Liver (tissue), 9 donors: Measurements from ENCODE around the gene SLC26A1. TPM values are rescaled to one million over a fixed set of nuclear protein-coding genes. Genes with fewer than 3 reads are reported as not detected.

Experiments
- DNase-seq: peaks from one replicate; pipeline ENCODE4 v3.0.0-alpha.2; 2017; ENCODE audit warnings: low spot score
- H3K27ac ChIP-seq, 2 donors: one replicate each; pipeline ENCODE4 v1.7.0; 2013; ENCODE audit warnings: inconsistent platforms in 2 of 2, low read length in 2 of 2, control low read depth in 1 of 2, low read depth in 1 of 2, mild to moderate bottlenecking in 1 of 2
- H3K27me3 ChIP-seq, 4 donors: one replicate each; pipeline versions ENCODE4 v1.6.1 to v1.7.0; 2013; ENCODE audit warnings: low read length in 3 of 4, inconsistent platforms in 1 of 4, mild to moderate bottlenecking in 1 of 4, moderate library complexity in 1 of 4; ENCODE audit not compliant: control insufficient read depth in 4 of 4, insufficient read depth in 4 of 4
- H3K36me3 ChIP-seq, 4 donors: one replicate each; pipeline versions ENCODE4 v1.6.1 to v1.7.0; 2013; ENCODE audit warnings: low read length in 3 of 4, mild to moderate bottlenecking in 3 of 4, low read depth in 1 of 4, moderate library complexity in 1 of 4; ENCODE audit not compliant: control insufficient read depth in 4 of 4, insufficient read depth in 3 of 4
- H3K4me1 ChIP-seq, 4 donors: one replicate each; pipeline versions ENCODE4 v1.6.1 to v1.7.0; 2013; ENCODE audit warnings: low read length in 3 of 4, mild to moderate bottlenecking in 3 of 4, moderate library complexity in 1 of 4; ENCODE audit not compliant: control insufficient read depth in 4 of 4, insufficient read depth in 4 of 4
- H3K4me3 ChIP-seq, 3 donors: one replicate each; pipeline versions ENCODE4 v1.6.1 to v1.7.0; 2013; ENCODE audit warnings: low read length in 3 of 3, control low read depth in 1 of 3, low read depth in 1 of 3, mild to moderate bottlenecking in 1 of 3
- H3K9ac ChIP-seq, 2 donors: one replicate each; pipeline ENCODE4 v1.7.0; 2013; ENCODE audit warnings: low read length in 2 of 2, mild to moderate bottlenecking in 2 of 2, moderate library complexity in 2 of 2, control low read depth in 1 of 2, low read depth in 1 of 2
- H3K9me3 ChIP-seq, 4 donors: one replicate each; pipeline versions ENCODE4 v1.6.1 to v1.7.0; 2013; ENCODE audit warnings: low read length in 3 of 4; ENCODE audit not compliant: control insufficient read depth in 4 of 4
- EGR1 ChIP-seq, 2 donors: IDR thresholded peaks; 2 replicates each; pipeline ENCODE4 v1.6.1; 2016 to 2018; ENCODE audit warnings: antibody characterized with exemption in 2 of 2, low read depth in 2 of 2
- FOXA1 ChIP-seq: IDR thresholded peaks from 2 replicates; pipeline ENCODE4 v1.6.1; 2016; ENCODE audit warnings: antibody characterized with exemption
- FOXA2 ChIP-seq: IDR thresholded peaks from 2 replicates; pipeline ENCODE4 v1.6.1; 2016; ENCODE audit warnings: antibody characterized with exemption
- NR2F2 ChIP-seq: IDR thresholded peaks from 2 replicates; pipeline ENCODE4 v1.6.1; 2016; ENCODE audit warnings: antibody characterized with exemption
- RXRA ChIP-seq, 2 donors: IDR thresholded peaks; 2 replicates each; pipeline ENCODE4 v1.6.1; 2017 to 2018; ENCODE audit warnings: antibody characterized with exemption in 2 of 2, mild to moderate bottlenecking in 1 of 2
- WGBS: extraction: QIAGEN DNeasy Blood & Tissue Kit; methylation state at CpG from one replicate; pipeline ENCODE4 v1.1.7; 2013; 5-methylcytosine and 5-hydroxymethylcytosine counted together
- polyA plus RNA-seq, 2 donors: library from polyadenylated mRNA; stranded (reverse) in 1 of 2; unstranded in 1 of 2; fragments of 200-250 nt in 1 of 2; fragments of >200 nt in 1 of 2; fragmentation: Nextera tagmentation in 1 of 2; extraction: Ambion mirVana in 1 of 2; gene quantifications; one replicate each; pipeline versions ENCODE4 v1.2.1 to v1.2.3, GENCODE V29; 2013 to 2015
- total RNA-seq, 2 donors: library from RNA; depleted of rRNA; stranded (reverse); fragments of >200 nt; gene quantifications; one replicate each; pipeline ENCODE4 v1.2.3, GENCODE V29; 2014
- TF ChIP-seq, protein P1 (sequence below): IDR thresholded peaks from 2 replicates; pipeline ENCODE4 v1.6.1; 2016; ENCODE audit warnings: antibody characterized with exemption, mild to moderate bottlenecking
- TF ChIP-seq, protein P2 (sequence below): fragments of 150-350 bp; IDR thresholded peaks from 2 replicates; pipeline ENCODE4 v1.5.1; 2017; ENCODE audit warnings: improper control_type of control experiment, low read depth, low read length; ENCODE audit not compliant: missing input control
- donor health status: healthy.
- donor health status: healthy.
- donor health status: healthy.
- donor health status: healthy.
- donor health status: healthy.

SLC26A1 gene
- total and polyA plus RNA-seq, 4 donors, result 5.1 to 41.0 (median 26.3) TPM

DNA sequence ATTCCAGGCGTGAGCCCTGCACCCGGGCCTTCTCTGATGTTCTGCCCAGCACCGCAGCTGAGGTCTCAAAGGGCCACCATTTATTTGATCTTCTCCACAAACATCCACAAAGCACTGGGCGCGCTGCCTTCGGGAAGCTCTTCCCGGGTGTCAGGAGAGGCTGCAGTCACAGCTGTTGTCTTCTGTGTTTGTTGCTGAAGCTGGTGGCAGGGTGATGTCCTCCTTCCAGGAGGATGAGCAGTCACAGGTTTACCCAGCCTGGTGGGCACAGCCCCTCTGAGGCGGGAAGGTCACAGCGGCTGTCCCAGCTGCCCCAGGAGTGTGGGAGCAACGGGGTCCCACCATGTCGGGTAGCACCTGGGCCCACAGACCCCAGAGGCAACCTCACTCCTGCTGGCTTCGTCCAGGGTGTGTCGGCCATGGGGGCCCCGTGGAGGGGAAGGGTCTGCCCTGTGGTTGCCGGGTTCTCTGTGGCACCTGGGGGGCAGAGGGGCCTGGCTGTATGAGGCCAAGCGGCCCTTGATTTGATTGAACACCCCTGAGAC, 45.8 kb upstream of the SLC26A1 start:
- peaks cover 0 to 2% (median 0%) of the 10 kb centered on the region in 4 donors for H3K4me1 ChIP-seq
- TF ChIP-seq NR2F2 (no peak), FOXA1 (no peak)
- TF ChIP-seq, protein P1, sequence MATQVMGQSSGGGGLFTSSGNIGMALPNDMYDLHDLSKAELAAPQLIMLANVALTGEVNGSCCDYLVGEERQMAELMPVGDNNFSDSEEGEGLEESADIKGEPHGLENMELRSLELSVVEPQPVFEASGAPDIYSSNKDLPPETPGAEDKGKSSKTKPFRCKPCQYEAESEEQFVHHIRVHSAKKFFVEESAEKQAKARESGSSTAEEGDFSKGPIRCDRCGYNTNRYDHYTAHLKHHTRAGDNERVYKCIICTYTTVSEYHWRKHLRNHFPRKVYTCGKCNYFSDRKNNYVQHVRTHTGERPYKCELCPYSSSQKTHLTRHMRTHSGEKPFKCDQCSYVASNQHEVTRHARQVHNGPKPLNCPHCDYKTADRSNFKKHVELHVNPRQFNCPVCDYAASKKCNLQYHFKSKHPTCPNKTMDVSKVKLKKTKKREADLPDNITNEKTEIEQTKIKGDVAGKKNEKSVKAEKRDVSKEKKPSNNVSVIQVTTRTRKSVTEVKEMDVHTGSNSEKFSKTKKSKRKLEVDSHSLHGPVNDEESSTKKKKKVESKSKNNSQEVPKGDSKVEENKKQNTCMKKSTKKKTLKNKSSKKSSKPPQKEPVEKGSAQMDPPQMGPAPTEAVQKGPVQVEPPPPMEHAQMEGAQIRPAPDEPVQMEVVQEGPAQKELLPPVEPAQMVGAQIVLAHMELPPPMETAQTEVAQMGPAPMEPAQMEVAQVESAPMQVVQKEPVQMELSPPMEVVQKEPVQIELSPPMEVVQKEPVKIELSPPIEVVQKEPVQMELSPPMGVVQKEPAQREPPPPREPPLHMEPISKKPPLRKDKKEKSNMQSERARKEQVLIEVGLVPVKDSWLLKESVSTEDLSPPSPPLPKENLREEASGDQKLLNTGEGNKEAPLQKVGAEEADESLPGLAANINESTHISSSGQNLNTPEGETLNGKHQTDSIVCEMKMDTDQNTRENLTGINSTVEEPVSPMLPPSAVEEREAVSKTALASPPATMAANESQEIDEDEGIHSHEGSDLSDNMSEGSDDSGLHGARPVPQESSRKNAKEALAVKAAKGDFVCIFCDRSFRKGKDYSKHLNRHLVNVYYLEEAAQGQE, result no peak
- H3K27me3 ChIP-seq, result no peaks in the 10 kb centered on the region
- no peak overlapping the region for H3K9ac ChIP-seq
- WGBS, result 69% methylated on average over 16 of the region's 16 CpGs
- H3K36me3 ChIP-seq, result no peaks in the 10 kb centered on the region
- H3K9me3 ChIP-seq, result no peaks in the 10 kb centered on the region
- no peak overlapping the region for H3K4me3 ChIP-seq
- H3K27ac ChIP-seq, result no peak overlapping the region
- no peak for DNase-seq

DNA sequence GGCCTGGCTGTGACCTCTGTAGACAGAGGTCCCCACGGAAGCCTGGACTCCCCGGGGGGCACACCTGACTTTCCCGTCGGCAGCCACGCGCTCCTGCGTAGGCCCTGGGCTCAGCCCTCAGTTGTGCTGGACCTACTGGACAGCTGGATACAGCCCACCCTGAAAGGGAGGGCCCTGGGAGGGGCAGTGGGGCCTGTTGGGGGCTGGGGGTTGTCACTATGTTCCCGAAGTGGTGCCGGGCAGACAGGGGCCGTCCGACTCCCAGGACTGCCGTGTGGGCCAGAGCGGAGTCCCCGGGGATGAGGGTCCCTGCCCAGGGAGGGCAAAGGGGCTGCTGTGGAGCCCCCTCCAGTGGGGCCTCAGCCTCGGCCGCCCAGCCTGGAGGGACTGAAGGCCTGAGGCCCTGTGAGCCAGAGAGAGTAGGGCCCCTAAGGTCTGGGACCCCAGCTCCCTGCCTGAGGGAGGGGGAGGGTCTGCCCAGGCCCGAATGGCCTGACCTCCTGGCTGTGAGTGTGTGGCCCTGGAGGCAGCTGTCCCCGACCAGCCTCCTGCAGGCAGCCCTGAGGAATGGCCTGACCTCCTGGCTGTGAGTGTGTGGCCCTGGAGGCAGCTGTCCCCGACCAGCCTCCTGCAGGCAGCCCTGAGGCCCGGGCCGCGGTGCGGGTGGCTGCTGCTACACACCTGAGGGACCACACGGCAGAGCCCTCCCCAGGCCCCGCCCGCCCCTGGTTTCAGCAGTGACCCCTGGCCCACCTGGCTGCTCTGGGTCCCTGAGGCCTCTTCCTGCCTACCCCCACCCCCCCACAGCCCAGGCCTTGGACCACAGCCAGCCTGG, 44.0 kb upstream of the SLC26A1 start:
- Histone ChIP-seq H3K9ac (no peak overlapping the region), H3K27me3 (peaks cover 0 to 2% (median 0%) of the 10 kb centered on the region in 4 donors), H3K27ac (no peak overlapping the region), H3K4me3 (no peak overlapping the region), H3K4me1 (no peaks in the 10 kb centered on the region), H3K36me3 (no peaks in the 10 kb centered on the region), H3K9me3 (no peaks in the 10 kb centered on the region)
- 90% methylated on average over 26 of the region's 26 CpGs for WGBS
- TF ChIP-seq RXRA (IDR thresholded peaks at IDR 0.05) (no peak), NR2F2 (no peak), EGR1 (IDR thresholded peaks at IDR 0.05; ENCODE audit: low read depth in 2 of 2) (no peak)
- DNase-seq, result no peak

DNA sequence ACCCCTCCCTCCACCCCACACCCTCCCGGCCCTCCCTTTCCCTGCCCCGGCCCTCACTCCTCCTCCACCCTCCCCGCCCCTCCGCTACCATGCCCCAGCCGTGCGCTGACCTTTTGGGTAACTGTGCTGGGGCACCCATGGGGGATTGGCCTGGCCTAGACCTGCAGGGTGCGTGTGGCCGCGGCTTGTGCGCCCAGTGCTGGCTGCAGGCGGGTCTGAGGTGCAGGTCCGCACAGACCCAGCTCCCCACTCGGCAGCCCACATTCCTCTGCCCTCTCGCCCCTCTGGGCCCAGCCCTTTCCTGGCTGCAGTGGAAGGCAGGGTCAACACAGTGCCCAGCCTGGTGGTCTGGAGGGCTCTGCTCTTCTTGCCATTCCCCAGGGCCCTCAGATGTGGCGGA, 42.9 kb upstream of the SLC26A1 start:
- Histone ChIP-seq H3K36me3 (no peaks in the 10 kb centered on the region), H3K27ac (no peak overlapping the region), H3K4me3 (no peak overlapping the region), H3K9ac (no peak overlapping the region), H3K9me3 (no peaks in the 10 kb centered on the region), H3K27me3 (peaks cover 0 to 3% (median 0%) of the 10 kb centered on the region in 4 donors), H3K4me1 (no peaks in the 10 kb centered on the region)
- no peak for DNase-seq
- WGBS, result 87% methylated on average over 15 of the region's 15 CpGs
- no peak for TF ChIP-seq NR2F2
- no peak for TF ChIP-seq FOXA1
- TF ChIP-seq, protein P2, sequence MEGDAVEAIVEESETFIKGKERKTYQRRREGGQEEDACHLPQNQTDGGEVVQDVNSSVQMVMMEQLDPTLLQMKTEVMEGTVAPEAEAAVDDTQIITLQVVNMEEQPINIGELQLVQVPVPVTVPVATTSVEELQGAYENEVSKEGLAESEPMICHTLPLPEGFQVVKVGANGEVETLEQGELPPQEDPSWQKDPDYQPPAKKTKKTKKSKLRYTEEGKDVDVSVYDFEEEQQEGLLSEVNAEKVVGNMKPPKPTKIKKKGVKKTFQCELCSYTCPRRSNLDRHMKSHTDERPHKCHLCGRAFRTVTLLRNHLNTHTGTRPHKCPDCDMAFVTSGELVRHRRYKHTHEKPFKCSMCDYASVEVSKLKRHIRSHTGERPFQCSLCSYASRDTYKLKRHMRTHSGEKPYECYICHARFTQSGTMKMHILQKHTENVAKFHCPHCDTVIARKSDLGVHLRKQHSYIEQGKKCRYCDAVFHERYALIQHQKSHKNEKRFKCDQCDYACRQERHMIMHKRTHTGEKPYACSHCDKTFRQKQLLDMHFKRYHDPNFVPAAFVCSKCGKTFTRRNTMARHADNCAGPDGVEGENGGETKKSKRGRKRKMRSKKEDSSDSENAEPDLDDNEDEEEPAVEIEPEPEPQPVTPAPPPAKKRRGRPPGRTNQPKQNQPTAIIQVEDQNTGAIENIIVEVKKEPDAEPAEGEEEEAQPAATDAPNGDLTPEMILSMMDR, result no peak
- no peak for TF ChIP-seq FOXA2
